HepG2 (cell line): ENCODE data around the gene BPIFB2. TPM values are rescaled to one million over a fixed set of nuclear protein-coding genes. Genes with fewer than 3 reads are reported as not detected.

ENCODE experiments used
- ATAC-seq: fragments of 200-7000 bp; cut with Tn5 transposase; 3 replicates; pipeline ENCODE4 v1.9.1; 2020; ENCODE audit warnings: mild to moderate bottlenecking, moderate library complexity
- BruUV-seq: library from RNA; stranded (reverse); fragments of 400-500 nt; replicated peaks from 2 replicates; lab custom pipeline; 2021; lab: Mats Ljungman, UMichigan
- CTCF ChIA-PET: fragments of 300-600 bp; formaldehyde crosslinking; extraction: SDS; loops from one replicate; lab custom pipeline; 2021; ENCODE audit warnings: low total read pairs, inconsistent platforms, low intra/inter-chr PET ratio; lab: Yijun Ruan, JAX
- POLR2A ChIA-PET: fragments of 350-600 bp; sonication (Branson Sonifier 250); formaldehyde crosslinking; loops from one replicate; lab custom pipeline; 2020; ENCODE audit warnings: antibody characterized with exemption, inconsistent platforms; lab: Yijun Ruan, JAX
- DNase-seq: peaks from one replicate; pipeline ENCODE4 v3.0.0-alpha.2; 2015; ENCODE audit warnings: low spot score
- FAIRE-seq: peaks from 3 replicates; lab custom pipeline; 2011; peaks lifted over from hg19 to GRCh38; lab: Jason Lieb, UNC
- H2AFZ ChIP-seq: one replicate; pipeline ENCODE4 v1.6.1; 2011; ENCODE audit warnings: low read length, inconsistent platforms
- H3K27ac ChIP-seq: fragments of 300-600 bp; 3 replicates; pipeline ENCODE4 v1.8.0; 2011; ENCODE audit warnings: mixed run types, mild to moderate bottlenecking, mixed read lengths, low read length, inconsistent platforms; ENCODE audit not compliant: insufficient read depth; ENCODE audit errors: extremely low read length
- H3K27me3 ChIP-seq, 2 experiments: fragments of 200-600 bp in 1 of 2; 2 replicates in 1 of 2; 3 replicates in 1 of 2; pipeline versions ENCODE4 v1.6.0 to v1.8.0; 2011; ENCODE audit warnings: low read length in 2 of 2, mild to moderate bottlenecking in 2 of 2, moderate library complexity in 2 of 2, inconsistent platforms in 1 of 2; ENCODE audit not compliant: insufficient read depth in 2 of 2, control insufficient read depth in 1 of 2
- H3K36me3 ChIP-seq, 2 experiments: fragments of 200-600 bp in 1 of 2; replicated peaks in 1 of 2; 2 replicates in 1 of 2; 3 replicates in 1 of 2; pipeline versions ENCODE4 v1.5.1 to v1.8.0; 2011; ENCODE audit warnings: low read length in 2 of 2, inconsistent platforms in 1 of 2; ENCODE audit not compliant: insufficient read depth in 2 of 2, control insufficient read depth in 1 of 2
- H3K4me1 ChIP-seq: 2 replicates; pipeline ENCODE4 v1.5.1; 2012; ENCODE audit warnings: low read length, inconsistent platforms; ENCODE audit not compliant: insufficient read depth
- H3K4me2 ChIP-seq: 2 replicates; pipeline ENCODE4 v1.6.0; 2011; ENCODE audit warnings: low read depth, low read length, inconsistent platforms
- H3K4me3 ChIP-seq, 3 experiments: fragments of 200-600 bp in 1 of 3; sonication (generic), shearing (Covaris generic) in 1 of 3; replicated peaks in 1 of 3; 2 replicates each; pipeline ENCODE4 v1.5.1; 2011 to 2016; ENCODE audit warnings: low read length in 3 of 3, inconsistent platforms in 2 of 3, low read depth in 2 of 3, mild to moderate bottlenecking in 2 of 3, control low read depth in 1 of 3, mixed read lengths in 1 of 3; ENCODE audit not compliant: insufficient read depth in 1 of 3
- H3K79me2 ChIP-seq: one replicate; pipeline ENCODE4 v1.6.1; 2011; ENCODE audit warnings: low read length, inconsistent platforms; ENCODE audit not compliant: insufficient read depth
- H3K9ac ChIP-seq: 2 replicates; pipeline ENCODE4 v1.6.0; 2011; ENCODE audit warnings: mild to moderate bottlenecking, low read depth, low read length, inconsistent platforms; ENCODE audit not compliant: insufficient read depth
- H3K9me3 ChIP-seq: 2 replicates; pipeline ENCODE4 v1.5.1; 2012; ENCODE audit warnings: mild to moderate bottlenecking, low read length
- H4K20me1 ChIP-seq: 2 replicates; pipeline ENCODE4 v1.6.0; 2011; ENCODE audit warnings: inconsistent platforms, mild to moderate bottlenecking, low read length, moderate library complexity; ENCODE audit not compliant: insufficient read depth
- ARID2 ChIP-seq: sonication (generic); formaldehyde crosslinking; IDR thresholded peaks from 2 replicates; pipeline ENCODE4 v1.8.1; 2022; ENCODE audit warnings: mild to moderate bottlenecking, missing genetic modification reagents, borderline replicate concordance
- IRX3 ChIP-seq: sonication (generic); formaldehyde crosslinking; IDR thresholded peaks from 2 replicates; pipeline ENCODE4 v1.8.1; 2023; ENCODE audit warnings: mild to moderate bottlenecking, low read depth, missing genetic modification reagents, borderline replicate concordance
- NR3C1 ChIP-seq: sonication (generic); formaldehyde crosslinking; IDR thresholded peaks from 2 replicates; pipeline ENCODE4 v1.4.0; 2020; ENCODE audit warnings: missing genetic modification reagents
- RFX1 ChIP-seq: fragments of 450-650 bp; IDR thresholded peaks from 2 replicates; pipeline ENCODE4 v1.6.1; 2017
- TAF15 ChIP-seq: fragments of 200-400 bp; formaldehyde crosslinking; IDR thresholded peaks from one replicate; pipeline ENCODE4 v1.6.1; 2018; ENCODE audit warnings: mild to moderate bottlenecking, low read depth, low read length; ENCODE audit not compliant: poor library complexity, severe bottlenecking
- ZNF569 ChIP-seq: sonication (generic); formaldehyde crosslinking; IDR thresholded peaks from 2 replicates; pipeline ENCODE4 v1.5.0; 2020; ENCODE audit warnings: mild to moderate bottlenecking, missing genetic modification reagents, moderate library complexity, borderline replicate concordance
- WGBS: methylation state at CpG from one replicate; pipeline ENCODE4 v1.1.6; 2017; ENCODE audit warnings: low lambda C conversion rate; 5-methylcytosine and 5-hydroxymethylcytosine counted together
- in situ Hi-C: cut with HindIII; loops from 2 replicates; pipeline ENCODE4 v1.10.0; 2017; ENCODE audit warnings: low pct_unique_long_range_greater_than_20kb; ENCODE audit not compliant: extremely low pct_ligation_motif_present
- intact Hi-C: fragments of 100-400 bp; cut with micrococcal nuclease; formaldehyde crosslinking; loops from one replicate; pipeline ENCODE4 v1.10.0; 2022; ENCODE audit not compliant: unreplicated experiment
- polyA plus RNA-seq, 8 experiments: library from polyadenylated mRNA; depleted of rRNA in 3 of 8; stranded (reverse) in 7 of 8; unstranded in 1 of 8; fragments of >200 nt; fragmentation: Illumina TruSeq in 4 of 8; extraction: Trizol in 4 of 8; gene quantifications; 2 replicates each; pipeline versions ENCODE4 v1.2.1 to v1.2.3, GENCODE V29; 2011 to 2016; ENCODE audit warnings: low read depth in 4 of 8, missing spikeins in 1 of 8, mixed read lengths in 1 of 8; ENCODE audit not compliant: insufficient read depth in 1 of 8
- total RNA-seq, 5 experiments: library from RNA; depleted of rRNA; stranded (reverse); fragments of >200 nt; fragmentation: Illumina TruSeq; extraction: Trizol; gene quantifications; 2 replicates each; pipeline ENCODE4 v1.2.3, GENCODE V29; 2016; ENCODE audit warnings: low read depth in 1 of 5
- TF ChIP-seq, protein P1 (sequence below): sonication (generic); formaldehyde crosslinking; conservative IDR thresholded peaks from 2 replicates; pipeline ENCODE4 v1.8.0; 2022; ENCODE audit warnings: low read depth, missing genetic modification reagents
- TF ChIP-seq, protein P2 (sequence below): sonication (generic); formaldehyde crosslinking; IDR thresholded peaks from 2 replicates; pipeline ENCODE4 v1.4.0; 2020; ENCODE audit warnings: missing genetic modification reagents, borderline replicate concordance
- TF ChIP-seq, protein P3 (sequence below): sonication (generic); formaldehyde crosslinking; IDR thresholded peaks from 2 replicates; pipeline ENCODE4 v1.4.0; 2020; ENCODE audit warnings: missing genetic modification reagents
- TF ChIP-seq, protein P4 (sequence below): sonication (generic); formaldehyde crosslinking; IDR thresholded peaks from 2 replicates; pipeline ENCODE4 v1.5.0; 2020; ENCODE audit warnings: missing genetic modification reagents, mild to moderate bottlenecking, borderline replicate concordance

BPIFB2 gene
- total and polyA plus RNA-seq, 2 of the 13 experiments (the other 11 are each of a cell fraction or from before 2014, with no cell fraction given) = 54.5 to 902 TPM

DNA sequence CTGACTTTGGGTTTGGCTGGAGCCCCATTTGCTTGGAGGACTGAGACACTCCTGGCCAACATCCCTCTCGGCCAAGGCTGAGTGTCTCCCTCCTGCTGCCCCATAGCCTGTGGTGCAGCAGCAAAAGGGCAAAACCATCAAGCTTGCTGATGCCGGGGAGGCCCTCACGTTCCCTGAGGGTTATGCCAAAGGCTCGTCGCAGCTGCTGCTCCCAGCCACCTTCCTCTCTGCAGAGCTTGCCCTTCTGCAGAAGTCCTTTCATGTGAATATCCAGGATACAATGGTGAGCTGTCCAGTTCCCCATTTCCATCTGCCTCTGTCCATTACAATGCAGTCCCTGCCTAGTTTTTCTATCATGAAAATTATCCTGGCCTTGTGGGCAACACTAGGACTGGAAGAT lies 30.0 kb downstream of the BPIFB2 start:
- no TSS peak for BruUV-seq
- in situ Hi-C loops (no loop called here), intact Hi-C loops (no loop called here)
- Histone ChIP-seq H3K36me3 (no peaks in the 10 kb centered on the region), H3K79me2 (no peaks in the 10 kb centered on the region), H4K20me1 (no peaks in the 10 kb centered on the region), H3K27ac (no peak overlapping the region), H3K9ac (no peak overlapping the region), H2AFZ (no peak overlapping the region), H3K27me3 (peaks cover 1 to 4% of the 10 kb centered on the region in 2 experiments; a peak in 2 of 5 replicates), H3K4me3 (no peak overlapping the region), H3K4me2 (no peak overlapping the region), H3K9me3 (no peaks in the 10 kb centered on the region), H3K4me1 (peaks cover 30% of the 10 kb centered on the region)
- 19% methylated on average over 5 of the region's 5 CpGs for WGBS
- TF ChIP-seq ARID2 = no peak
- no peak for TF ChIP-seq NR3C1 (CRISPR knock-in tag)
- no peak for TF ChIP-seq ZNF569 (CRISPR knock-in tag)
- TF ChIP-seq, protein P1, sequence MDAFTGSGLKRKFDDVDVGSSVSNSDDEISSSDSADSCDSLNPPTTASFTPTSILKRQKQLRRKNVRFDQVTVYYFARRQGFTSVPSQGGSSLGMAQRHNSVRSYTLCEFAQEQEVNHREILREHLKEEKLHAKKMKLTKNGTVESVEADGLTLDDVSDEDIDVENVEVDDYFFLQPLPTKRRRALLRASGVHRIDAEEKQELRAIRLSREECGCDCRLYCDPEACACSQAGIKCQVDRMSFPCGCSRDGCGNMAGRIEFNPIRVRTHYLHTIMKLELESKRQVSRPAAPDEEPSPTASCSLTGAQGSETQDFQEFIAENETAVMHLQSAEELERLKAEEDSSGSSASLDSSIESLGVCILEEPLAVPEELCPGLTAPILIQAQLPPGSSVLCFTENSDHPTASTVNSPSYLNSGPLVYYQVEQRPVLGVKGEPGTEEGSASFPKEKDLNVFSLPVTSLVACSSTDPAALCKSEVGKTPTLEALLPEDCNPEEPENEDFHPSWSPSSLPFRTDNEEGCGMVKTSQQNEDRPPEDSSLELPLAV (CRISPR knock-in tag) = no peak
- TF ChIP-seq, protein P2, sequence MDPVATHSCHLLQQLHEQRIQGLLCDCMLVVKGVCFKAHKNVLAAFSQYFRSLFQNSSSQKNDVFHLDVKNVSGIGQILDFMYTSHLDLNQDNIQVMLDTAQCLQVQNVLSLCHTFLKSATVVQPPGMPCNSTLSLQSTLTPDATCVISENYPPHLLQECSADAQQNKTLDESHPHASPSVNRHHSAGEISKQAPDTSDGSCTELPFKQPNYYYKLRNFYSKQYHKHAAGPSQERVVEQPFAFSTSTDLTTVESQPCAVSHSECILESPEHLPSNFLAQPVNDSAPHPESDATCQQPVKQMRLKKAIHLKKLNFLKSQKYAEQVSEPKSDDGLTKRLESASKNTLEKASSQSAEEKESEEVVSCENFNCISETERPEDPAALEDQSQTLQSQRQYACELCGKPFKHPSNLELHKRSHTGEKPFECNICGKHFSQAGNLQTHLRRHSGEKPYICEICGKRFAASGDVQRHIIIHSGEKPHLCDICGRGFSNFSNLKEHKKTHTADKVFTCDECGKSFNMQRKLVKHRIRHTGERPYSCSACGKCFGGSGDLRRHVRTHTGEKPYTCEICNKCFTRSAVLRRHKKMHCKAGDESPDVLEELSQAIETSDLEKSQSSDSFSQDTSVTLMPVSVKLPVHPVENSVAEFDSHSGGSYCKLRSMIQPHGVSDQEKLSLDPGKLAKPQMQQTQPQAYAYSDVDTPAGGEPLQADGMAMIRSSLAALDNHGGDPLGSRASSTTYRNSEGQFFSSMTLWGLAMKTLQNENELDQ (CRISPR knock-in tag) = no peak
- TF ChIP-seq, protein P3, sequence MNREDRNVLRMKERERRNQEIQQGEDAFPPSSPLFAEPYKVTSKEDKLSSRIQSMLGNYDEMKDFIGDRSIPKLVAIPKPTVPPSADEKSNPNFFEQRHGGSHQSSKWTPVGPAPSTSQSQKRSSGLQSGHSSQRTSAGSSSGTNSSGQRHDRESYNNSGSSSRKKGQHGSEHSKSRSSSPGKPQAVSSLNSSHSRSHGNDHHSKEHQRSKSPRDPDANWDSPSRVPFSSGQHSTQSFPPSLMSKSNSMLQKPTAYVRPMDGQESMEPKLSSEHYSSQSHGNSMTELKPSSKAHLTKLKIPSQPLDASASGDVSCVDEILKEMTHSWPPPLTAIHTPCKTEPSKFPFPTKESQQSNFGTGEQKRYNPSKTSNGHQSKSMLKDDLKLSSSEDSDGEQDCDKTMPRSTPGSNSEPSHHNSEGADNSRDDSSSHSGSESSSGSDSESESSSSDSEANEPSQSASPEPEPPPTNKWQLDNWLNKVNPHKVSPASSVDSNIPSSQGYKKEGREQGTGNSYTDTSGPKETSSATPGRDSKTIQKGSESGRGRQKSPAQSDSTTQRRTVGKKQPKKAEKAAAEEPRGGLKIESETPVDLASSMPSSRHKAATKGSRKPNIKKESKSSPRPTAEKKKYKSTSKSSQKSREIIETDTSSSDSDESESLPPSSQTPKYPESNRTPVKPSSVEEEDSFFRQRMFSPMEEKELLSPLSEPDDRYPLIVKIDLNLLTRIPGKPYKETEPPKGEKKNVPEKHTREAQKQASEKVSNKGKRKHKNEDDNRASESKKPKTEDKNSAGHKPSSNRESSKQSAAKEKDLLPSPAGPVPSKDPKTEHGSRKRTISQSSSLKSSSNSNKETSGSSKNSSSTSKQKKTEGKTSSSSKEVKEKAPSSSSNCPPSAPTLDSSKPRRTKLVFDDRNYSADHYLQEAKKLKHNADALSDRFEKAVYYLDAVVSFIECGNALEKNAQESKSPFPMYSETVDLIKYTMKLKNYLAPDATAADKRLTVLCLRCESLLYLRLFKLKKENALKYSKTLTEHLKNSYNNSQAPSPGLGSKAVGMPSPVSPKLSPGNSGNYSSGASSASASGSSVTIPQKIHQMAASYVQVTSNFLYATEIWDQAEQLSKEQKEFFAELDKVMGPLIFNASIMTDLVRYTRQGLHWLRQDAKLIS = no peak
- no peak for TF ChIP-seq TAF15
- TF ChIP-seq, protein P4, sequence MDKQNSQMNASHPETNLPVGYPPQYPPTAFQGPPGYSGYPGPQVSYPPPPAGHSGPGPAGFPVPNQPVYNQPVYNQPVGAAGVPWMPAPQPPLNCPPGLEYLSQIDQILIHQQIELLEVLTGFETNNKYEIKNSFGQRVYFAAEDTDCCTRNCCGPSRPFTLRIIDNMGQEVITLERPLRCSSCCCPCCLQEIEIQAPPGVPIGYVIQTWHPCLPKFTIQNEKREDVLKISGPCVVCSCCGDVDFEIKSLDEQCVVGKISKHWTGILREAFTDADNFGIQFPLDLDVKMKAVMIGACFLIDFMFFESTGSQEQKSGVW (CRISPR knock-in tag) = no peak
- TF ChIP-seq RFX1 = no peak
- no peak for TF ChIP-seq IRX3
- DNase-seq (no peak), ATAC-seq (no peak), FAIRE-seq (no peak)
- CTCF ChIA-PET = no interaction called here
- POLR2A ChIA-PET = no interaction called here
